Measurements from ENCODE around the gene TDRD6. TPM values are rescaled to one million over a fixed set of nuclear protein-coding genes. Genes with fewer than 3 reads are reported as not detected.

The TDRD6 gene
- total RNA-seq, 2 donors from 2014 or later: 0.91 to 13.0 TPM

DNA sequence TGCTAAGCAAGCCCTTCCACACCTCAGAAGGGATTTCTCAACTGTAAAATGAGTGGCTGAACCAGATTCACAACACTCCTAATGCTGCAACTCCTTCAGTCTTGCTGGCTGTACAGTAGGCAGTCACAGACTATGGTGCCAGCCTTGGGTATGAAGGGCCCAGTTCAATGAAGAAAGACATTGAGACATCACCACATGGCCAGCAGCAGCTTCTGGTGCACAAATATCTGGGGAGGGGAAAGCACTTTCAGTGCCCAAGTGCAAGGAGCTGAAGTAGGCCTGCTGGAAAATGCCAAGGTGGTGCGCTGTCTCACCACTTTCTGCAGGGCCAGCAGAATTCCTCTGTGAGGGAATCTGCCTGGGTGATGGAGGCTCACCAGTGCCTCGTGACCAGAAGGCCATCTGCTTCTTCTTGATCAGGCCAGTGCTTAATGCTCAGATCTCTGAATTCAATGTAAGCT lies 45.7 kb downstream of the TDRD6 start:
- peaks cover 3% of the 10 kb centered on the region for H3K4me1 ChIP-seq (replicated peaks)
- H3K36me3 ChIP-seq: no peaks in the 10 kb centered on the region
- intact Hi-C loops (cut with DNase I): no loop called here
- DNase-seq (ENCODE audit: low spot score): no peak
- TF ChIP-seq POLR2A (IDR thresholded peaks at IDR 0.05) (no peak), POLR2AphosphoS5 (IDR thresholded peaks at IDR 0.05) (no peak)
- TF ChIP-seq, protein P1, sequence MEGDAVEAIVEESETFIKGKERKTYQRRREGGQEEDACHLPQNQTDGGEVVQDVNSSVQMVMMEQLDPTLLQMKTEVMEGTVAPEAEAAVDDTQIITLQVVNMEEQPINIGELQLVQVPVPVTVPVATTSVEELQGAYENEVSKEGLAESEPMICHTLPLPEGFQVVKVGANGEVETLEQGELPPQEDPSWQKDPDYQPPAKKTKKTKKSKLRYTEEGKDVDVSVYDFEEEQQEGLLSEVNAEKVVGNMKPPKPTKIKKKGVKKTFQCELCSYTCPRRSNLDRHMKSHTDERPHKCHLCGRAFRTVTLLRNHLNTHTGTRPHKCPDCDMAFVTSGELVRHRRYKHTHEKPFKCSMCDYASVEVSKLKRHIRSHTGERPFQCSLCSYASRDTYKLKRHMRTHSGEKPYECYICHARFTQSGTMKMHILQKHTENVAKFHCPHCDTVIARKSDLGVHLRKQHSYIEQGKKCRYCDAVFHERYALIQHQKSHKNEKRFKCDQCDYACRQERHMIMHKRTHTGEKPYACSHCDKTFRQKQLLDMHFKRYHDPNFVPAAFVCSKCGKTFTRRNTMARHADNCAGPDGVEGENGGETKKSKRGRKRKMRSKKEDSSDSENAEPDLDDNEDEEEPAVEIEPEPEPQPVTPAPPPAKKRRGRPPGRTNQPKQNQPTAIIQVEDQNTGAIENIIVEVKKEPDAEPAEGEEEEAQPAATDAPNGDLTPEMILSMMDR (IDR thresholded peaks at IDR 0.05): no peak
- no peak overlapping the region for H3K27ac ChIP-seq
- no peaks in the 10 kb centered on the region for H3K27me3 ChIP-seq (replicated peaks; ENCODE audit: insufficient read depth)
- H3K4me3 ChIP-seq: no peak overlapping the region
- 82% methylated on average over 2 of the region's 2 CpGs for WGBS
- H3K9me3 ChIP-seq: no peaks in the 10 kb centered on the region

DNA sequence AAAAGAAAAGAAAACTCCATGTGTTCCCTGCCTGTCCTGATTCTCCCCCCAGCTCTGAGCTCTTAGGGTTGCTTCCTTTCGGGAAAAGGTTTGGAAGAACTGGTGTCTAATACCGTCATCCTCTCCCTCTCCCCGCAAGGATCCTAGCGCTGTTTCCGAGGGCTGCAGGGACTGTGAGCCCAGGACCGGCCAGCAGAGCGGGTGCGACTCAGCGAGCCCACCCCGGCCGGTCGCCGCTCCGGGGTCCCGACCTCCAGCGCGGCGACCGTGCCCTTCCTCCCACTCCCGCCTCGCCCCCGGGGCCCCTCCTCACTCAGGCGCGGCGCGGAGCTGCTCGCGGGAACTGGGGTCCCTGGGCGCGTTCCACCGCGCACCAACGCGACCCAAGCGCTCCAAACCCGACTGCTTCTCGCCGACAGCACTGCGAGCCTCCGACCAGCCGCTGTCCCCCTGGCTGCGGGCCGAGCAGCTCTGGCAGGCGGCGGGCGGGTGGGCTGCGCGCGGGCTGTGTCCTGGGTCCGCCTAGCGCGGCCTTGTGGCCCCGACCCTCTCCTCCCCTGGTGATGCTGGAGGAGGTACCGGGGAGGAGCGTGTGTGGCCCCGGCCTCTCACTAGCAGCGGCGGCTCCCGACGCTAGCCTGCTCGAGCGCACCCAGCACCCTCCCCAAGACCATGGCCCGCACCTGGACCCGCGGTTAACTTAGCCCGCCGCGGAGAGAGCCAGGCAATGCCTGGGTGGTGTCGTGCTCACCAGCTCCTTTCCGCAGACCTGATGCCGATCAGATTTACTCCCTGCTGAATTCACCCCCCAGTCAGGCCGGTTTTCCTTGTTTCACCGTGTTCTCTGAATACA lies 47.4 kb downstream of the TDRD6 start, which contains the start of gene PLA2G7:
PLA2G7 (minus strand) TSS at position 509 of the 853 bp plus-strand sequence. CDS start 12,484 bp downstream, outside the sequence.
- Histone ChIP-seq H3K36me3 (no peaks in the 10 kb centered on the region), H3K27ac (peak within 1 kb of the TSS; percentile 46 to 73), H3K27me3 (replicated peaks; ENCODE audit: insufficient read depth) (no peaks in the 10 kb centered on the region), H3K4me1 (replicated peaks) (peaks cover 3% of the 10 kb centered on the region), H3K9me3 (no peaks in the 10 kb centered on the region), H3K4me3 (peak within 1 kb of the TSS; percentile 48 to 69)
- DNase-seq (ENCODE audit: low spot score): peak; percentile 53
- TF ChIP-seq POLR2AphosphoS5 (IDR thresholded peaks at IDR 0.05): peak; percentile 30
- TF ChIP-seq, protein P1 (IDR thresholded peaks at IDR 0.05): no peak
- intact Hi-C loops (cut with DNase I): no loop called here
- under 1% methylated on average over 55 of the region's 73 CpGs for WGBS

DNA sequence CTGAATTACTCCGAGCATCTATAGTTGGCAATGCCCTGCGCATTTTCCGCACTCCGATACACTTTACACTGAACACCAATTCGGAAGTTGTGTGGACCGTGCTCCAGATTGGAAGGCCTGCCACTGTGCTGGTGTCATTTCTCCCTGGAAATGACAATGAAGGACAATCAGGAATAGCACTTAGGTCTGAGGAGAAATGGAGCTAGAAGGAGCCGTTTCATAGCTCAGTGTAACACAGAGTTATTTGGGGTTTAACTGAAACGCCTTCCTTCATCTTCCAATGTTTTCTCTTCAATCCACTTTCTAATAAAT lies 48.0 kb downstream of the TDRD6 start:
- Histone ChIP-seq H3K4me3 (peak overlapping the region; percentile 48 to 69), H3K4me1 (replicated peaks) (peaks cover 3% of the 10 kb centered on the region), H3K9me3 (no peaks in the 10 kb centered on the region), H3K27me3 (replicated peaks; ENCODE audit: insufficient read depth) (no peaks in the 10 kb centered on the region), H3K27ac (peak overlapping the region; percentile 46 to 73), H3K36me3 (no peaks in the 10 kb centered on the region)
- intact Hi-C loops (cut with DNase I): no loop called here
- WGBS: 18% methylated on average over 8 of the region's 8 CpGs
- no peak for DNase-seq (ENCODE audit: low spot score)
- TF ChIP-seq POLR2AphosphoS5 (IDR thresholded peaks at IDR 0.05) (no peak), POLR2A (IDR thresholded peaks at IDR 0.05) (no peak)
- TF ChIP-seq, protein P1 (IDR thresholded peaks at IDR 0.05): no peak

DNA sequence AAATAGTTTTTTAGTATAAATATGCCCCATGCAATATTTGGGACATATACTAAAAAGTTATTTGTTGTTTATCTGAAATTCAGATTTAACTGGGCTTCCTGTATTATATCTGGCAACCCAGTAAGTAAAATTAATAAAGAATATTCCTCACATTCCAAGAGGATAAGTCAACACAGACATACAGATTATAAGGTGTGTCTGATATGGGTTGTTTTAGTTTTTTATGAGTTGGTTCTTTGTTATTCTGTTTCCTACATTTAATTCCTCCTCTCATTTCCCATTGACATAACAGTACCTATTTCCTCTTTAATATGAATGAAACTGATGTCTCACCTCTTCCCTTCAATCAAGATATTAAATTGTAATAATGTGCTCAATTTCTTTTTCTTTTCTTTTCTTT lies 49.2 kb downstream of the TDRD6 start:
- Histone ChIP-seq H3K27me3 (replicated peaks; ENCODE audit: insufficient read depth) (no peaks in the 10 kb centered on the region), H3K9me3 (no peaks in the 10 kb centered on the region), H3K27ac (no peak overlapping the region), H3K4me1 (replicated peaks) (peaks cover 3% of the 10 kb centered on the region), H3K4me3 (no peak overlapping the region), H3K36me3 (no peaks in the 10 kb centered on the region)
- no peak for DNase-seq (ENCODE audit: low spot score)
- intact Hi-C loops (cut with DNase I): no loop called here
- TF ChIP-seq, protein P1 (IDR thresholded peaks at IDR 0.05): no peak
- no peak for TF ChIP-seq POLR2AphosphoS5 (IDR thresholded peaks at IDR 0.05)
- no peak for TF ChIP-seq POLR2A (IDR thresholded peaks at IDR 0.05)

DNA sequence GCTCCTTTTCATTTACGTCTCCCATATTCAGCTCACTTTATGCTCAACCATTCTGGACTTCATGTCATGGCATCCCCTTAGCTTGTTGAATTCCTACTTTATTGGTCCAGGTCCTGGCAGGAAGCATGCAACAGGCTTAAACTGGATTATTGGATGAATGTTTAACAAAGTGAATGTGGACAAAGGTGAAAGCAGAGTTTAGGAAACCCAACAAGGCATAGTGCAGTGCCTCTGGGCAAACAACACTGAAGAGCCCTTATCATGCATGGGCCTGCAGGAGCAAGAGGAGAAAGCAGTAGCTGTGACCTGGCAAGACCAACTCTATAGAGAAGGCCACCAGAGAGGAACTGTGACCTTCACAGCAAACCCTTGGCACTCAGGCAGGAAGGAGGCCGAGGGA lies 53.8 kb downstream of the TDRD6 start:
- intact Hi-C loops (cut with DNase I): no loop called here
- no peaks in the 10 kb centered on the region for H3K9me3 ChIP-seq
- DNase-seq (ENCODE audit: low spot score): no peak
- H3K4me1 ChIP-seq (replicated peaks): no peaks in the 10 kb centered on the region
- no peak overlapping the region for H3K27ac ChIP-seq
- no peak for TF ChIP-seq POLR2AphosphoS5 (IDR thresholded peaks at IDR 0.05)
- TF ChIP-seq, protein P1 (IDR thresholded peaks at IDR 0.05): no peak
- no peak for TF ChIP-seq POLR2A (IDR thresholded peaks at IDR 0.05)
- no peak overlapping the region for H3K4me3 ChIP-seq
- H3K27me3 ChIP-seq (replicated peaks; ENCODE audit: insufficient read depth): no peaks in the 10 kb centered on the region
- WGBS: 95% methylated on average over 2 of the region's 2 CpGs
- H3K36me3 ChIP-seq: no peaks in the 10 kb centered on the region
